ENCODE data around the gene KCNF1. TPM values are rescaled to one million over a fixed set of nuclear protein-coding genes. Genes with fewer than 3 reads are reported as not detected.

KCNF1 gene
- total and polyA plus RNA-seq, 10 of the 15 experiments (the other 5 are each of a cell fraction or from before 2014, with no cell fraction given): not detected

- TF ChIP-seq RUNX3 (IDR thresholded peaks at IDR 0.05; ENCODE audit: low read length): no peak
- no peak for TF ChIP-seq CHD2 (IDR thresholded peaks at IDR 0.05; ENCODE audit: borderline replicate concordance, low read depth, low read length)
- TF ChIP-seq REST (IDR thresholded peaks at IDR 0.05; ENCODE audit: low read depth, low read length): no peak
- TF ChIP-seq SP1 (IDR thresholded peaks at IDR 0.05; ENCODE audit: low read depth, low read length): no peak
- TF ChIP-seq ZNF207 (IDR thresholded peaks at IDR 0.05; ENCODE audit: borderline replicate concordance): no peak
- no peak for TF ChIP-seq BRCA1 (IDR thresholded peaks at IDR 0.05; ENCODE audit: low read depth, low read length)
- TF ChIP-seq KDM1A (IDR thresholded peaks at IDR 0.05; ENCODE audit: borderline replicate concordance): no peak
- no peak for TF ChIP-seq PBX3 (IDR thresholded peaks at IDR 0.05; ENCODE audit: insufficient replicate concordance, low read depth, low read length)
- TF ChIP-seq TAF1 (IDR thresholded peaks at IDR 0.05; ENCODE audit: borderline replicate concordance, low read depth, low read length): no peak
- no peak for TF ChIP-seq NR2F1 (conservative IDR thresholded peaks at IDR 0.05)
- TF ChIP-seq SIN3A (IDR thresholded peaks at IDR 0.05; ENCODE audit: low read depth, low read length): no peak
- no peak for TF ChIP-seq BCLAF1 (IDR thresholded peaks at IDR 0.05)
- no peak for TF ChIP-seq RAD51 (IDR thresholded peaks at IDR 0.05)
- intact Hi-C loops (cut with micrococcal nuclease; ENCODE audit: unreplicated experiment) (no loop called here), in situ Hi-C loops (cut with MboI) (no loop called here)
- Histone ChIP-seq H3K4me1 (ENCODE audit: control insufficient read depth, insufficient read depth, low read length) (no peaks in the 10 kb centered on the region), H2AFZ (ENCODE audit: control insufficient read depth, low read depth, low read length) (no peak overlapping the region), H3K4me2 (ENCODE audit: control insufficient read depth, insufficient read depth) (no peak overlapping the region), H3K9me3 (replicated peaks; ENCODE audit: control insufficient read depth, insufficient read depth, low read length) (peaks cover 2% of the 10 kb centered on the region; the same call in 2 of the 3 replicates), H3K9ac (ENCODE audit: control insufficient read depth, insufficient read depth, low read length) (no peak overlapping the region), H4K20me1 (ENCODE audit: control insufficient read depth, insufficient read depth) (no peaks in the 10 kb centered on the region), H3K27me3 (replicated peaks in 1 of 2; ENCODE audit: control insufficient read depth in 2 of 2, insufficient read depth in 2 of 2, low read length in 1 of 2) (peaks cover 0 to 4% of the 10 kb centered on the region in 2 experiments; a peak in 2 of 4 replicates), H3K4me3 (no peak overlapping the region), H3K36me3 (ENCODE audit: control insufficient read depth in 2 of 2, insufficient read depth in 2 of 2, low read length in 1 of 2) (no peaks in the 10 kb centered on the region), H3K79me2 (ENCODE audit: control insufficient read depth, insufficient read depth, low read length) (no peaks in the 10 kb centered on the region), H3K27ac (ENCODE audit: control insufficient read depth, insufficient read depth) (no peak overlapping the region)
- POLR2A ChIA-PET: no interaction called here
- 32% methylated on average over 15 of the region's 15 CpGs for WGBS (ENCODE audit: insufficient coverage, insufficient replicate concordance, low lambda C conversion rate, missing lambda C conversion rate)
- no peak for ATAC-seq
- no peak for FAIRE-seq
- SMC1A ChIA-PET (ENCODE audit: uncharacterized antibody, unreplicated experiment): no interaction called here
- CTCF ChIA-PET: interaction anchor here (0.9 kb wide), 1 partner anchor 102 kb away, joined by 4 read pairs; no protein-coding TSS in a partner anchor
- BruUV-seq (replicated peaks): no TSS peak
- RAD21 ChIA-PET (ENCODE audit: unreplicated experiment): no interaction called here
- DNase-seq (ENCODE audit: low read depth, low spot score): no peak
Measured at GRCh38 chr2:10934979-10935350, 23.2 kb downstream of the KCNF1 start.
